H1 (cell line): Measurements from ENCODE around the gene FOSL2. TPM values are rescaled to one million over a fixed set of nuclear protein-coding genes. Genes with fewer than 3 reads are reported as not detected.

ENCODE experiments used
- CTCF ChIA-PET: fragments of 300-600 bp; sonication (Branson Sonifier 250); formaldehyde crosslinking; loops from one replicate; lab custom pipeline; 2021; ENCODE audit not compliant: partially characterized antibody; lab: Charles Lee
- POLR2A ChIA-PET: fragments of 300-600 bp; sonication (Branson Sonifier 250); formaldehyde crosslinking; loops from one replicate; lab custom pipeline; 2021; ENCODE audit warnings: inconsistent platforms; ENCODE audit not compliant: partially characterized antibody; lab: Charles Lee
- DNase-seq, 2 experiments: peaks; one replicate each; pipeline versions ENCODE4 v3.0.0 to v3.0.0-alpha.2; 2010 to 2022; ENCODE audit warnings: low spot score in 2 of 2, low read depth in 1 of 2, mixed read lengths in 1 of 2
- FAIRE-seq: peaks from 2 replicates; lab custom pipeline; 2011; peaks lifted over from hg19 to GRCh38; lab: Jason Lieb, UNC
- H2AFZ ChIP-seq: 2 replicates; pipeline ENCODE4 v1.8.1; 2012; ENCODE audit warnings: low read length, inconsistent platforms
- H2AK5ac ChIP-seq: 2 replicates; pipeline ENCODE4 v1.6.1; 2013; ENCODE audit warnings: low read depth, low read length
- H2BK120ac ChIP-seq: replicated peaks from 2 replicates; pipeline ENCODE3; 2013; ENCODE audit warnings: low read depth, low read length, inconsistent platforms
- H2BK12ac ChIP-seq: 2 replicates; pipeline ENCODE4 v1.6.1; 2013; ENCODE audit warnings: low read depth, low read length
- H2BK15ac ChIP-seq: 2 replicates; pipeline ENCODE4 v1.6.1; 2013; ENCODE audit warnings: low read length
- H2BK20ac ChIP-seq: 2 replicates; pipeline ENCODE4 v1.6.1; 2013; ENCODE audit warnings: low read length
- H2BK5ac ChIP-seq: 2 replicates; pipeline ENCODE4 v1.6.1; 2013; ENCODE audit warnings: low read depth, low read length
- H3K14ac ChIP-seq: 2 replicates; pipeline ENCODE4 v1.6.1; 2013; ENCODE audit warnings: inconsistent platforms; ENCODE audit not compliant: insufficient read length
- H3K18ac ChIP-seq: 2 replicates; pipeline ENCODE4 v1.6.1; 2013; ENCODE audit warnings: low read length; ENCODE audit errors: extremely low read depth
- H3K23ac ChIP-seq: 2 replicates; pipeline ENCODE4 v1.6.1; 2013; ENCODE audit warnings: inconsistent platforms; ENCODE audit not compliant: insufficient read length
- H3K23me2 ChIP-seq: 2 replicates; pipeline ENCODE4 v1.6.1; 2013; ENCODE audit warnings: low read depth, low read length
- H3K27ac ChIP-seq: 2 replicates; pipeline ENCODE4 v1.6.1; 2011; ENCODE audit warnings: low read depth, low read length, inconsistent platforms
- H3K27me3 ChIP-seq, 4 experiments: replicated peaks in 1 of 4; 1 replicate in 1 of 4; 2 replicates in 3 of 4; pipeline versions ENCODE4 v1.6.1 to v1.8.1; 2011 to 2013; ENCODE audit warnings: low read length in 3 of 4, mild to moderate bottlenecking in 3 of 4, inconsistent platforms in 2 of 4, mixed read lengths in 2 of 4, moderate library complexity in 1 of 4; ENCODE audit not compliant: control insufficient read depth in 3 of 4, insufficient read depth in 3 of 4; ENCODE audit errors: extremely low read depth in 1 of 4
- H3K36me3 ChIP-seq, 4 experiments: 2 replicates each; pipeline versions ENCODE4 v1.6.1 to v1.8.1; 2011 to 2013; ENCODE audit warnings: mild to moderate bottlenecking in 4 of 4, low read length in 3 of 4, moderate library complexity in 2 of 4, control low read depth in 1 of 4, inconsistent platforms in 1 of 4; ENCODE audit not compliant: insufficient read depth in 4 of 4, control insufficient read depth in 2 of 4
- H3K4ac ChIP-seq: replicated peaks from 2 replicates; pipeline ENCODE3; 2013; ENCODE audit warnings: low read length, low read depth, mixed read lengths, inconsistent platforms; ENCODE audit not compliant: insufficient read length
- H3K4me1 ChIP-seq, 4 experiments: replicated peaks in 1 of 4; 1 replicate in 1 of 4; 2 replicates in 3 of 4; pipeline versions ENCODE4 v1.6.1 to v1.8.1; 2011 to 2013; ENCODE audit warnings: low read length in 3 of 4, inconsistent platforms in 2 of 4, mixed read lengths in 1 of 4; ENCODE audit not compliant: insufficient read depth in 4 of 4, control insufficient read depth in 3 of 4
- H3K4me2 ChIP-seq, 2 experiments: 2 replicates each; pipeline versions ENCODE4 v1.6.1 to v1.8.1; 2011 to 2013; ENCODE audit warnings: low read depth in 2 of 2, low read length in 2 of 2, control low read depth in 1 of 2, inconsistent platforms in 1 of 2, mild to moderate bottlenecking in 1 of 2; ENCODE audit not compliant: insufficient read depth in 1 of 2
- H3K4me3 ChIP-seq, 4 experiments: fragments of 200-600, 300-600 bp in 1 of 4; sonication (generic), shearing (Covaris generic), sonication (Bioruptor Twin) in 1 of 4; 2 replicates each; pipeline versions ENCODE4 v1.5.1 to v1.8.1; 2011 to 2016; ENCODE audit warnings: low read length in 4 of 4, low read depth in 3 of 4, control low read depth in 2 of 4, inconsistent platforms in 2 of 4, mild to moderate bottlenecking in 2 of 4, mixed read lengths in 1 of 4, moderate library complexity in 1 of 4; ENCODE audit not compliant: insufficient read depth in 2 of 4; ENCODE audit errors: extremely low read depth in 1 of 4
- H3K56ac ChIP-seq: replicated peaks from 2 replicates; pipeline ENCODE3; 2013; ENCODE audit warnings: low read depth, mild to moderate bottlenecking, mixed read lengths, low read length, inconsistent platforms; ENCODE audit not compliant: insufficient read length
- H3K79me1 ChIP-seq: 2 replicates; pipeline ENCODE4 v1.6.1; 2013; ENCODE audit warnings: low read depth, low read length, control low read depth
- H3K79me2 ChIP-seq, 2 experiments: 2 replicates each; pipeline versions ENCODE4 v1.6.1 to v1.8.1; 2012 to 2013; ENCODE audit warnings: low read length in 2 of 2, mild to moderate bottlenecking in 2 of 2, inconsistent platforms in 1 of 2; ENCODE audit not compliant: insufficient read depth in 2 of 2, control insufficient read depth in 1 of 2
- H3K9ac ChIP-seq, 4 experiments: replicated peaks in 1 of 4; 1 replicate in 1 of 4; 2 replicates in 3 of 4; pipeline versions ENCODE4 v1.6.1 to v1.8.1; 2011 to 2013; ENCODE audit warnings: low read depth in 3 of 4, low read length in 3 of 4, control low read depth in 2 of 4, mild to moderate bottlenecking in 2 of 4, moderate library complexity in 2 of 4, inconsistent platforms in 1 of 4; ENCODE audit errors: extremely low read depth in 1 of 4
- H3K9me3 ChIP-seq, 2 experiments: 2 replicates each; pipeline versions ENCODE4 v1.6.1 to v1.8.1; 2012 to 2013; ENCODE audit warnings: mild to moderate bottlenecking in 2 of 2, moderate library complexity in 2 of 2, control low read depth in 1 of 2, inconsistent platforms in 1 of 2, low read depth in 1 of 2, low read length in 1 of 2, mixed read lengths in 1 of 2; ENCODE audit not compliant: insufficient read depth in 2 of 2
- H4K20me1 ChIP-seq, 2 experiments: replicated peaks in 1 of 2; 2 replicates each; pipeline versions ENCODE3 to v1.8.1; 2011 to 2013; ENCODE audit warnings: inconsistent platforms in 2 of 2, low read length in 2 of 2, mild to moderate bottlenecking in 1 of 2; ENCODE audit not compliant: insufficient read depth in 2 of 2, control insufficient read depth in 1 of 2
- H4K5ac ChIP-seq: 2 replicates; pipeline ENCODE4 v1.6.1; 2013; ENCODE audit warnings: low read length, low read depth, mixed read lengths, inconsistent platforms; ENCODE audit not compliant: insufficient read length
- H4K8ac ChIP-seq: 2 replicates; pipeline ENCODE4 v1.8.0; 2013; ENCODE audit warnings: mild to moderate bottlenecking, moderate library complexity, low read length, inconsistent platforms; ENCODE audit not compliant: insufficient read depth; ENCODE audit errors: extremely low read depth
- H4K91ac ChIP-seq: replicated peaks from 2 replicates; pipeline ENCODE3; 2013; ENCODE audit warnings: low read length, mixed read lengths, inconsistent platforms; ENCODE audit not compliant: insufficient read length
- CTCF ChIP-seq, 3 experiments: IDR thresholded peaks; 1 replicate in 2 of 3; 2 replicates in 1 of 3; pipeline versions ENCODE4 v1.5.1 to v1.6.1; 2011; ENCODE audit warnings: low read length in 3 of 3, mild to moderate bottlenecking in 3 of 3, inconsistent platforms in 2 of 3, low read depth in 1 of 3, moderate library complexity in 1 of 3; ENCODE audit not compliant: insufficient read depth in 1 of 3; ENCODE audit errors: control extremely low read depth in 1 of 3
- EZH2 ChIP-seq: fragments of 200-600 bp; sonication (generic); IDR thresholded peaks from 2 replicates; pipeline ENCODE4 v1.7.1; 2012; ENCODE audit warnings: low read depth, mild to moderate bottlenecking, moderate library complexity, low read length, inconsistent platforms; ENCODE audit not compliant: severe bottlenecking
- MAFK ChIP-seq: IDR thresholded peaks from 2 replicates; pipeline ENCODE4 v1.6.1; 2012; ENCODE audit warnings: low read depth, mild to moderate bottlenecking, improper control_type of control experiment, low read length
- RBBP5 ChIP-seq: IDR thresholded peaks from 2 replicates; pipeline ENCODE4 v1.7.1; 2012; ENCODE audit warnings: low read depth, mild to moderate bottlenecking, inconsistent platforms, low read length, moderate library complexity, borderline replicate concordance
- SIN3A ChIP-seq, 2 experiments: IDR thresholded peaks in 1 of 2; conservative IDR thresholded peaks in 1 of 2; 2 replicates each; pipeline ENCODE4 v1.6.1; 2011 to 2012; ENCODE audit warnings: low read length in 2 of 2, improper control_type of control experiment in 1 of 2, low read depth in 1 of 2, mild to moderate bottlenecking in 1 of 2
- WGBS, 2 experiments: shearing (Covaris generic) in 1 of 2; methylation state at CpG; one replicate each; pipeline versions ENCODE4 v1.1.6 to v1.1.7; 2013 to 2015; ENCODE audit warnings: low lambda C conversion rate in 2 of 2, mixed read lengths in 2 of 2, inconsistent platforms in 1 of 2, low coverage in 1 of 2, missing lambda C conversion rate in 1 of 2; ENCODE audit not compliant: insufficient replicate concordance in 2 of 2, insufficient coverage in 1 of 2, insufficient read length in 1 of 2; ENCODE audit errors: extremely low coverage in 1 of 2, missing lambda C conversion rate in 1 of 2; 5-methylcytosine and 5-hydroxymethylcytosine counted together
- polyA plus RNA-seq, 7 experiments: library from polyadenylated mRNA; depleted of rRNA in 3 of 7; stranded (reverse) in 5 of 7; unstranded in 2 of 7; fragments of >200 nt in 5 of 7; fragments of 200-250 nt in 2 of 7; gene quantifications; 1 replicate in 5 of 7; 2 replicates in 1 of 7; 4 replicates in 1 of 7; pipeline versions ENCODE4 v1.2.1 to v1.2.3, GENCODE V29; 2011 to 2013; ENCODE audit warnings: missing spikeins in 2 of 7, mixed read lengths in 2 of 7
- total RNA-seq: library from RNA; stranded (reverse); fragmentation: NEBNext Ultra II Directional; extraction: Animal tissue kit (Norgen Biotek cat#: 25700); gene quantifications from 2 replicates; pipeline ENCODE4 v1.2.1, GENCODE V29; 2021

Gene FOSL2
- total and polyA plus RNA-seq, 2 of the 8 experiments (the other 6 are each of a cell fraction or from before 2014, with no cell fraction given), result 1.5 to 4.5 TPM

GRCh38 chr2:28377195-28377816, 15.4 kb upstream of the FOSL2 start:
- no peak for FAIRE-seq

More at GRCh38 chr2:28377195-28377816, 15.4 kb upstream of the FOSL2 start:
- no peak overlapping the region for H3K4me2 ChIP-seq
- H2BK20ac ChIP-seq, result no peak overlapping the region
- H3K23me2 ChIP-seq, result no peaks in the 10 kb centered on the region
- no peak overlapping the region for H2BK5ac ChIP-seq
- no peak overlapping the region for H3K23ac ChIP-seq
- no peaks in the 10 kb centered on the region for H4K20me1 ChIP-seq
- H3K4me1 ChIP-seq, result peaks cover 0 to 3% (median 3%) of the 10 kb centered on the region in 4 experiments; a peak in 2 of 7 replicates
- H3K79me1 ChIP-seq, result no peaks in the 10 kb centered on the region
- no peak overlapping the region for H3K4ac ChIP-seq
- H2AK5ac ChIP-seq, result no peak overlapping the region
- H3K14ac ChIP-seq, result no peak overlapping the region
- H4K5ac ChIP-seq, result no peak overlapping the region
- POLR2A ChIA-PET, result interaction anchor here (2.5 kb wide), 1 partner anchor 13 kb away, joined by 8 read pairs; no protein-coding TSS in a partner anchor
- no peak for TF ChIP-seq EZH2
- TF ChIP-seq RBBP5, result no peak
- no peak for TF ChIP-seq CTCF (IDR thresholded peaks at IDR 0.05; ENCODE audit: control extremely low read depth in 1 of 3, insufficient read depth in 1 of 3, low read depth in 1 of 3, low read length in 3 of 3)
- TF ChIP-seq MAFK, result no peak
- TF ChIP-seq SIN3A (conservative IDR thresholded peaks at IDR 0.05 in 1 of 2, IDR thresholded peaks at IDR 0.05 in 1 of 2; ENCODE audit: low read depth in 1 of 2, low read length in 2 of 2), result no peak
- no peak overlapping the region for H2BK15ac ChIP-seq
- no peak overlapping the region for H2BK120ac ChIP-seq
- no peak overlapping the region for H3K4me3 ChIP-seq
- H3K36me3 ChIP-seq, result no peaks in the 10 kb centered on the region
- H3K56ac ChIP-seq, result no peak overlapping the region
- WGBS, 2 experiments, result 85% methylated on average over 12 of the region's 19 CpGs; no CpG with 5 or more reads in 1 of the 2 experiments
- H3K27me3 ChIP-seq, result peaks cover 0 to 15% (median 9%) of the 10 kb centered on the region in 4 experiments; a peak in 3 of 7 replicates
- H2AFZ ChIP-seq, result peak overlapping the region; percentile 51; the same call in 1 of the 2 replicates
- no peak overlapping the region for H3K18ac ChIP-seq
- H3K9ac ChIP-seq, result no peak overlapping the region
- no peak overlapping the region for H4K8ac ChIP-seq
- H3K9me3 ChIP-seq, result no peaks in the 10 kb centered on the region
- H3K27ac ChIP-seq, result no peak overlapping the region
- H2BK12ac ChIP-seq, result no peak overlapping the region
- H4K91ac ChIP-seq, result peak overlapping the region; percentile 34
- CTCF ChIA-PET, result interaction anchor here (1.0 kb wide), 1 partner anchor 19 kb away, joined by 4 read pairs; no protein-coding TSS in a partner anchor
- no peaks in the 10 kb centered on the region for H3K79me2 ChIP-seq
- no peak for DNase-seq
